Natural killer cell treated with Interleukin-12 subunit alpha and Interleukin-12 subunit beta and Interleukin-15 and Interleukin-18, amount 100 ng/mL, for 72 hours (primary cell): ENCODE data around the gene COPB2. TPM values are rescaled to one million over a fixed set of nuclear protein-coding genes. Genes with fewer than 3 reads are reported as not detected.
"Not testable (repeated sequence)": the region's sequence is repeated elsewhere in the genome, so short reads cannot be mapped to it uniquely, and the experiment has no call there.

Experiments used
- ATAC-seq, 2 donors: fragments of 150-1000 bp; cut with Tn5 transposase in 1 of 2; sonication (Bioruptor Pico), chemical (Tn5 transposase) in 1 of 2; 2 replicates each; pipeline ENCODE4 v1.10.0; 2021
- DNase-seq: peaks from one replicate; pipeline ENCODE4 v3.0.0; 2022; ENCODE audit warnings: low spot score
- H3K27ac Mint-ChIP-seq, 2 donors: 1 replicate in 1 of 2; 2 replicates in 1 of 2; pipeline ENCODE4 v1.8.0; 2022; ENCODE audit warnings: mixed read lengths in 2 of 2, mild to moderate bottlenecking in 1 of 2, moderate library complexity in 1 of 2
- H3K27me3 Mint-ChIP-seq, 2 donors: 1 replicate in 1 of 2; 2 replicates in 1 of 2; pipeline ENCODE4 v1.8.0; 2022; ENCODE audit warnings: mixed read lengths in 2 of 2
- H3K36me3 Mint-ChIP-seq: one replicate; pipeline ENCODE4 v1.8.0; 2022; ENCODE audit warnings: mixed read lengths
- H3K4me1 Mint-ChIP-seq, 2 donors: 1 replicate in 1 of 2; 2 replicates in 1 of 2; pipeline ENCODE4 v1.8.0; 2022; ENCODE audit warnings: low read depth in 2 of 2, mixed read lengths in 2 of 2, mild to moderate bottlenecking in 1 of 2
- H3K4me3 Mint-ChIP-seq: one replicate; pipeline ENCODE4 v1.8.0; 2022; ENCODE audit warnings: mixed read lengths
- H3K9me3 Mint-ChIP-seq: 2 replicates; pipeline ENCODE4 v1.8.0; 2022; ENCODE audit warnings: mixed read lengths
- total RNA-seq, 2 donors: library from RNA; stranded (reverse); gene quantifications; one replicate each; pipeline ENCODE4 v1.2.3, GENCODE V29; 2022

The COPB2 gene
- total RNA-seq, 2 donors from 2014 or later = 97.6 to 125 TPM

GRCh38 chr3:139357899-139358298 lies 31.5 kb downstream of the COPB2 start:
- Mint-ChIP-seq H3K4me1 (peaks cover 18 to 24% of the 10 kb centered on the region in 2 donors), H3K27me3 (no peaks in the 10 kb centered on the region), H3K9me3 (no peaks in the 10 kb centered on the region), H3K36me3 (peaks cover 61% of the 10 kb centered on the region), H3K27ac (peak overlapping the region in 1 of 2 donors; percentile 82), H3K4me3 (peak overlapping the region; percentile 66)
- ATAC-seq (peak in 1 of 2 donors; percentile 89), DNase-seq (no peak)

- ATAC-seq = peak in 1 of 2 donors; percentile 79
- peaks cover 19 to 30% of the 10 kb centered on the region in 2 donors for H3K4me1 Mint-ChIP-seq
- peak overlapping the region; percentile 29 to 75 for H3K27ac Mint-ChIP-seq
- H3K9me3 Mint-ChIP-seq = no peaks in the 10 kb centered on the region
- H3K36me3 Mint-ChIP-seq = peaks cover 66% of the 10 kb centered on the region
- H3K4me3 Mint-ChIP-seq = peak overlapping the region; percentile 61
- no peak for DNase-seq
- H3K27me3 Mint-ChIP-seq = no peaks in the 10 kb centered on the region
Measured at GRCh38 chr3:139355891-139356290, 33.6 kb downstream of the COPB2 start.

GRCh38 chr3:139355476-139355875 lies 34.0 kb downstream of the COPB2 start:
- DNase-seq = no peak
- Mint-ChIP-seq H3K27me3 (no peaks in the 10 kb centered on the region), H3K27ac (peak overlapping the region; percentile 29 to 75), H3K4me1 (peaks cover 21 to 30% of the 10 kb centered on the region in 2 donors), H3K4me3 (peak overlapping the region; percentile 61), H3K36me3 (peaks cover 68% of the 10 kb centered on the region), H3K9me3 (no peaks in the 10 kb centered on the region)
- ATAC-seq = no peak

GRCh38 chr3:139354661-139355060 lies 34.8 kb downstream of the COPB2 start:
- Mint-ChIP-seq H3K27me3 (no peaks in the 10 kb centered on the region), H3K36me3 (peaks cover 62% of the 10 kb centered on the region), H3K27ac (no peak overlapping the region), H3K4me3 (no peak overlapping the region), H3K9me3 (no peaks in the 10 kb centered on the region), H3K4me1 (peaks cover 21 to 30% of the 10 kb centered on the region in 2 donors)
- ATAC-seq (no peak), DNase-seq (no peak)

GRCh38 chr3:139353920-139354556 lies 35.4 kb downstream of the COPB2 start:
- Mint-ChIP-seq H3K27me3 (no peaks in the 10 kb centered on the region), H3K4me3 (no peak overlapping the region), H3K4me1 (peaks cover 21 to 30% of the 10 kb centered on the region in 2 donors), H3K27ac (no peak overlapping the region), H3K9me3 (no peaks in the 10 kb centered on the region), H3K36me3 (peaks cover 62% of the 10 kb centered on the region)
- ATAC-seq = no peak
- DNase-seq = no peak

GRCh38 chr3:139346771-139347170 lies 42.7 kb downstream of the COPB2 start:
- Mint-ChIP-seq H3K36me3 (peaks cover 25% of the 10 kb centered on the region), H3K4me1 (peaks cover 14 to 16% of the 10 kb centered on the region in 2 donors), H3K9me3 (peaks cover 5% of the 10 kb centered on the region), H3K27ac (no peak overlapping the region), H3K4me3 (no peak overlapping the region), H3K27me3 (no peaks in the 10 kb centered on the region)
- ATAC-seq = no peak
- DNase-seq = no peak

- no peak within 1 kb of the TSS for H3K4me3 Mint-ChIP-seq
- peak; percentile 89 for DNase-seq
- H3K27ac Mint-ChIP-seq = no peak within 1 kb of the TSS
- H3K36me3 Mint-ChIP-seq = peaks cover 9% of the 10 kb centered on the region
- H3K27me3 Mint-ChIP-seq = peaks cover 5 to 7% of the 10 kb centered on the region in 2 donors
- peaks cover 9% of the 10 kb centered on the region in 2 donors for H3K4me1 Mint-ChIP-seq
- peaks cover 5% of the 10 kb centered on the region for H3K9me3 Mint-ChIP-seq
- ATAC-seq = peak; percentile 92 to 97
Measured at GRCh38 chr3:139343895-139344856, 45.3 kb downstream of the COPB2 start, which contains the start of gene MRPS22. MRPS22 (plus strand) TSS chr3:139344020; CDS start chr3:139344027, 7 bp downstream.

- ATAC-seq (no peak), DNase-seq (no peak)
- Mint-ChIP-seq H3K4me1 (peaks cover 4 to 9% of the 10 kb centered on the region in 2 donors), H3K36me3 (peaks cover 7% of the 10 kb centered on the region), H3K4me3 (no peak overlapping the region), H3K27ac (no peak overlapping the region), H3K27me3 (peaks cover 13 to 18% of the 10 kb centered on the region in 2 donors), H3K9me3 (peaks cover 5% of the 10 kb centered on the region)
Measured at GRCh38 chr3:139342054-139342453, 47.4 kb downstream of the COPB2 start.

- H3K27ac Mint-ChIP-seq = no peak overlapping the region
- DNase-seq = no peak
- H3K9me3 Mint-ChIP-seq = peaks cover 5% of the 10 kb centered on the region
- peaks cover 4 to 9% of the 10 kb centered on the region in 2 donors for H3K4me1 Mint-ChIP-seq
- H3K4me3 Mint-ChIP-seq = no peak overlapping the region
- H3K27me3 Mint-ChIP-seq = peaks cover 17 to 23% of the 10 kb centered on the region in 2 donors
- no peak for ATAC-seq
- peaks cover 7% of the 10 kb centered on the region for H3K36me3 Mint-ChIP-seq
Measured at GRCh38 chr3:139340784-139341183, 48.7 kb downstream of the COPB2 start.

- peaks cover 7% of the 10 kb centered on the region for H3K36me3 Mint-ChIP-seq
- H3K27ac Mint-ChIP-seq = no peak overlapping the region
- peaks cover 4 to 9% of the 10 kb centered on the region in 2 donors for H3K4me1 Mint-ChIP-seq
- peaks cover 5% of the 10 kb centered on the region for H3K9me3 Mint-ChIP-seq
- peaks cover 20 to 23% of the 10 kb centered on the region in 2 donors for H3K27me3 Mint-ChIP-seq
- H3K4me3 Mint-ChIP-seq = no peak overlapping the region
- DNase-seq (no peak), ATAC-seq (peak in 1 of 2 donors; percentile 12)
Measured at GRCh38 chr3:139339219-139339906, 50.1 kb downstream of the COPB2 start.

- H3K27ac Mint-ChIP-seq = no peak overlapping the region
- ATAC-seq = no peak
- peaks cover 21 to 30% of the 10 kb centered on the region in 2 donors for H3K27me3 Mint-ChIP-seq
- H3K36me3 Mint-ChIP-seq = peaks cover 7% of the 10 kb centered on the region
- H3K9me3 Mint-ChIP-seq = peaks cover 5% of the 10 kb centered on the region
- H3K4me3 Mint-ChIP-seq = no peak overlapping the region
- peaks cover 4 to 7% of the 10 kb centered on the region in 2 donors for H3K4me1 Mint-ChIP-seq
- no peak for DNase-seq
Measured at GRCh38 chr3:139338405-139338804, 51.0 kb downstream of the COPB2 start.

GRCh38 chr3:139334675-139335074 lies 54.8 kb downstream of the COPB2 start:
- not testable (repeated sequence) for H3K9me3 Mint-ChIP-seq, ATAC-seq, DNase-seq, H3K36me3 Mint-ChIP-seq, H3K4me3 Mint-ChIP-seq, H3K4me1 Mint-ChIP-seq, H3K27ac Mint-ChIP-seq
- peaks cover 37 to 42% of the 10 kb centered on the region in 2 donors for H3K27me3 Mint-ChIP-seq

GRCh38 chr3:139332092-139332491 lies 57.4 kb downstream of the COPB2 start:
- DNase-seq = no peak
- Mint-ChIP-seq H3K4me1 (peaks cover 6 to 9% of the 10 kb centered on the region in 2 donors), H3K9me3 (no peaks in the 10 kb centered on the region), H3K36me3 (no peaks in the 10 kb centered on the region), H3K27me3 (peaks cover 28 to 31% of the 10 kb centered on the region in 2 donors), H3K27ac (no peak overlapping the region), H3K4me3 (no peak overlapping the region)
- no peak for ATAC-seq
